GM19239 (cell line): ENCODE data around the gene CIB1.

ENCODE experiments used
- DNase-seq: peaks from one replicate; pipeline ENCODE4 v3.0.0; 2011; ENCODE audit warnings: low spot score; ENCODE audit not compliant: insufficient read length
- FAIRE-seq: peaks from 2 replicates; lab custom pipeline; 2011; peaks lifted over from hg19 to GRCh38; lab: Jason Lieb, UNC

Gene CIB1

GRCh38 chr15:90241343-90242192 lies 7.8 kb upstream of the CIB1 start:
- FAIRE-seq (no peak), DNase-seq (no peak)

- FAIRE-seq = no peak
These were observed 7.1 kb upstream of the CIB1 start for GRCh38 chr15:90240856-90241255.

GRCh38 chr15:90239371-90239770 lies 5.6 kb upstream of the CIB1 start:
- DNase-seq = no peak

More at GRCh38 chr15:90240856-90241255, 7.1 kb upstream of the CIB1 start:
- DNase-seq = no peak

GRCh38 chr15:90234096-90234988 lies 601 bp upstream of the CIB1 start, which contains the start of gene GDPGP1:
Gene GDPGP1 (plus strand): TSS chr15:90234209. CDS start chr15:90240909, 6,700 bp downstream.
- FAIRE-seq = peak; percentile 26
- DNase-seq = no peak

More at GRCh38 chr15:90239371-90239770, 5.6 kb upstream of the CIB1 start:
- FAIRE-seq = no peak

GRCh38 chr15:90232941-90233386 lies 777 bp downstream of the CIB1 start:
- no peak for DNase-seq
- peak; percentile 49 for FAIRE-seq

GRCh38 chr15:90232196-90232595 lies 1.5 kb downstream of the CIB1 start:
- no peak for FAIRE-seq
- no peak for DNase-seq

GRCh38 chr15:90231028-90232017 lies 2.4 kb downstream of the CIB1 start:
- FAIRE-seq (peak; percentile 81), DNase-seq (peak; percentile 67)

- FAIRE-seq (no peak), DNase-seq (no peak)
These were observed 3.1 kb downstream of the CIB1 start for GRCh38 chr15:90230610-90231009.

GRCh38 chr15:90230071-90230494 lies 3.7 kb downstream of the CIB1 start:
- FAIRE-seq (no peak), DNase-seq (no peak)

- FAIRE-seq = no peak
- no peak for DNase-seq
These were observed 4.8 kb downstream of the CIB1 start for GRCh38 chr15:90228960-90229359.

GRCh38 chr15:90227816-90228772 lies 5.6 kb downstream of the CIB1 start:
- FAIRE-seq (no peak), DNase-seq (no peak)

GRCh38 chr15:90227336-90227735 lies 6.4 kb downstream of the CIB1 start:
- FAIRE-seq (no peak), DNase-seq (no peak)

GRCh38 chr15:90225504-90226234 lies 8.1 kb downstream of the CIB1 start:
- FAIRE-seq (no peak), DNase-seq (no peak)

GRCh38 chr15:90225047-90225446 lies 8.7 kb downstream of the CIB1 start:
- DNase-seq = no peak
- FAIRE-seq = no peak

- FAIRE-seq (no peak), DNase-seq (no peak)
These were observed 10.1 kb downstream of the CIB1 start for GRCh38 chr15:90223441-90224165.

- FAIRE-seq (no peak), DNase-seq (no peak)
These were observed 11.2 kb downstream of the CIB1 start for GRCh38 chr15:90222547-90222946.

GRCh38 chr15:90221246-90221900 lies 12.4 kb downstream of the CIB1 start:
- DNase-seq (peak; percentile 65), FAIRE-seq (peak; percentile 71)
